GM12892 (cell line): Measurements from ENCODE around the gene ZFYVE21.

Source experiments
- POLR2A ChIP-seq: IDR thresholded peaks from 2 replicates; pipeline ENCODE4 v1.6.1; 2011; ENCODE audit warnings: low read depth, low read length, control low read depth
- POLR2AphosphoS5 ChIP-seq: IDR thresholded peaks from 2 replicates; pipeline ENCODE4 v1.6.1; 2011; ENCODE audit warnings: low read depth, low read length, control low read depth
- TAF1 ChIP-seq: IDR thresholded peaks from 2 replicates; pipeline ENCODE4 v1.6.1; 2011; ENCODE audit warnings: low read depth, mild to moderate bottlenecking, control low read depth, low read length, borderline replicate concordance

DNA sequence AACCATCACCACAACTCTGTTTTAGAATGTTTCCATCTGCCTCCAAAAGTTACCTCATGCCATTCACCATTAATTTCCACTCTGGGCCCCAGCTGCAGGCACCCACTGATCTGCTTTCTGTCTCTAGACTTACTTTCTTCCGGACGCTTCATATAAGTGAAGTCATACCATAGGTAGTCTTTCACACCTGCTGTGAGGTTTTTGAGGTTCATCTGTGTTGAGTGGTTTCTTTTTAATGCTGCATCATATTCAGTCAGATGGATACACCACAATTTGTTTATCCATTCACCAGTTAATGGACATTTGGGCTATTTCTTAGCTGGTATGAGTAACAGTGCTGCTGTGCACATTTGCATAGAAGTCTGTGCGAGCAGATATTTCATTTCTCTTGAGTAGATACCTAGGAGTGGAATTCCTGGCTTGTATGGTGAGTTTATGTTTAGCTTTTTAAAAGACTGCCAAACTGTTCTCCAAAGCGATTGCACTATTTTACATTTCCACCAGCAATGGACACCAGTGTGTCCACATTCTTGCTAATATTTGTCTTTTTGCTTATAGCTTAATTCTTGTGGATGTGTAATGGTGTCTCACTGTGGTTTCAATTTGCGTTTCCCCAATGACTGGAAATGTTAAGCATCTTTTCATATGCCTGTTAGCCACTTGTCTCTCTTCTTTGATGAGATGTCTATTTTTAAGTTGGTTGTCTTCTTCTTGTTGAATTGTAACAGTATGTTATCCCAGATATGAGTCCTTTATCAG, 48.3 kb downstream of the ZFYVE21 start:
- no peak for TF ChIP-seq POLR2A
- no peak for TF ChIP-seq TAF1
- no peak for TF ChIP-seq POLR2AphosphoS5
